HG03025 (cell line): Measurements from ENCODE around the gene PPP1R9A.
"Not testable (repeated sequence)": the region's sequence is repeated elsewhere in the genome, so short reads cannot be mapped to it uniquely, and the experiment has no call there.

ENCODE experiments used
- ATAC-seq: cut with Tn5 transposase; IDR thresholded peaks from one replicate; pipeline ENCODE4 v1.9.1; 2021; ENCODE audit warnings: mild to moderate bottlenecking, moderate library complexity; ENCODE audit not compliant: unreplicated experiment, low FRiP score

PPP1R9A gene

GRCh38 chr7:94972296-94972695, 64.9 kb downstream of the PPP1R9A start:
- ATAC-seq = no peak

GRCh38 chr7:94973844-94974243, 66.5 kb downstream of the PPP1R9A start:
- ATAC-seq = no peak

GRCh38 chr7:94974423-94974822, 67.0 kb downstream of the PPP1R9A start:
- ATAC-seq = no peak

- no peak for ATAC-seq
Observed at GRCh38 chr7:94975336-94975735, 67.9 kb downstream of the PPP1R9A start.

- ATAC-seq = no peak
Observed at GRCh38 chr7:94980418-94981142, 73.2 kb downstream of the PPP1R9A start.

GRCh38 chr7:94995921-94996320, 88.5 kb downstream of the PPP1R9A start:
- ATAC-seq = no peak

- ATAC-seq = no peak
Observed at GRCh38 chr7:94996369-94996768, 89.0 kb downstream of the PPP1R9A start.

- ATAC-seq = no peak
Observed at GRCh38 chr7:94997547-94997946, 90.2 kb downstream of the PPP1R9A start.

GRCh38 chr7:94998266-94999068, 91.1 kb downstream of the PPP1R9A start:
- no peak for ATAC-seq

GRCh38 chr7:94999069-94999351, 91.6 kb downstream of the PPP1R9A start:
- ATAC-seq = no peak

- not testable (repeated sequence) for ATAC-seq
Observed at GRCh38 chr7:94999601-95000000, 92.2 kb downstream of the PPP1R9A start.

GRCh38 chr7:95001258-95001657, 93.9 kb downstream of the PPP1R9A start:
- ATAC-seq = no peak

GRCh38 chr7:95001815-95002561, 94.6 kb downstream of the PPP1R9A start:
- no peak for ATAC-seq

GRCh38 chr7:95002775-95003174, 95.4 kb downstream of the PPP1R9A start:
- no peak for ATAC-seq

- no peak for ATAC-seq
Observed at GRCh38 chr7:95004618-95005247, 97.3 kb downstream of the PPP1R9A start.

- ATAC-seq = no peak
Observed at GRCh38 chr7:95006010-95006409, 98.6 kb downstream of the PPP1R9A start.

GRCh38 chr7:95008773-95009172, 101.4 kb downstream of the PPP1R9A start:
- not testable (repeated sequence) for ATAC-seq

GRCh38 chr7:95011146-95011928, 103.9 kb downstream of the PPP1R9A start:
- no peak for ATAC-seq

GRCh38 chr7:95011995-95012394, 104.6 kb downstream of the PPP1R9A start:
- no peak for ATAC-seq

- ATAC-seq = no peak
Observed at GRCh38 chr7:95018021-95018420, 110.6 kb downstream of the PPP1R9A start.
